HFF-Myc (cell line): ENCODE data around the gene SLC2A4RG.

Source experiments
- DNase-seq: peaks from one replicate; pipeline ENCODE4 v3.0.0-alpha.2; 2011; ENCODE audit warnings: low read depth; ENCODE audit errors: extremely low read depth
- H3K4me3 ChIP-seq: replicated peaks from 2 replicates; pipeline ENCODE4 v1.5.1; 2011; ENCODE audit warnings: low read depth, mild to moderate bottlenecking, control low read depth, low read length
- TF ChIP-seq, protein P1 (sequence below): IDR thresholded peaks from 2 replicates; pipeline ENCODE4 v1.5.1; 2012; ENCODE audit warnings: mild to moderate bottlenecking, low read depth, low read length, control low read depth; ENCODE audit errors: missing control alignments

SLC2A4RG gene

DNA sequence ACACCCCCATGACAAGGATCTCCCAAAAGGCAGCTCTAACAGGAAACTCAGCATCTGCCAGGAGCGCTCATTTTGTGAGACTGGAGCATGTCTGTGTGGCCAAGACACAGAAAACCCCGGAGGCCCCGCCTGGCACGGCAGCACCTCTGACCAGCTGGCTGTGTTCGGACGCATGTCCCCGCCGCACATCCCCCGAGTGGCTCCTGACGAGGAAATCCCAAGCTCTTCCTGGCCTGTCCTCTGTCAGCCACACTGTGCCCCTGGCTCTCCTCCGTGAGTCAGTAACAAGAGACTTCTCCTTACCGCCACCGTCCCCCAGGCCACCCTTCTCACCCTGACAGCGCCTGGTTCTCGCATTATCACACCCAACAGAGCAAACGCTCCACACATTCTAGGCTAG is 14.4 kb downstream of the SLC2A4RG start:
- H3K4me3 ChIP-seq, result no peak overlapping the region
- TF ChIP-seq, protein P1, sequence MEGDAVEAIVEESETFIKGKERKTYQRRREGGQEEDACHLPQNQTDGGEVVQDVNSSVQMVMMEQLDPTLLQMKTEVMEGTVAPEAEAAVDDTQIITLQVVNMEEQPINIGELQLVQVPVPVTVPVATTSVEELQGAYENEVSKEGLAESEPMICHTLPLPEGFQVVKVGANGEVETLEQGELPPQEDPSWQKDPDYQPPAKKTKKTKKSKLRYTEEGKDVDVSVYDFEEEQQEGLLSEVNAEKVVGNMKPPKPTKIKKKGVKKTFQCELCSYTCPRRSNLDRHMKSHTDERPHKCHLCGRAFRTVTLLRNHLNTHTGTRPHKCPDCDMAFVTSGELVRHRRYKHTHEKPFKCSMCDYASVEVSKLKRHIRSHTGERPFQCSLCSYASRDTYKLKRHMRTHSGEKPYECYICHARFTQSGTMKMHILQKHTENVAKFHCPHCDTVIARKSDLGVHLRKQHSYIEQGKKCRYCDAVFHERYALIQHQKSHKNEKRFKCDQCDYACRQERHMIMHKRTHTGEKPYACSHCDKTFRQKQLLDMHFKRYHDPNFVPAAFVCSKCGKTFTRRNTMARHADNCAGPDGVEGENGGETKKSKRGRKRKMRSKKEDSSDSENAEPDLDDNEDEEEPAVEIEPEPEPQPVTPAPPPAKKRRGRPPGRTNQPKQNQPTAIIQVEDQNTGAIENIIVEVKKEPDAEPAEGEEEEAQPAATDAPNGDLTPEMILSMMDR, result no peak
- no peak for DNase-seq

DNA sequence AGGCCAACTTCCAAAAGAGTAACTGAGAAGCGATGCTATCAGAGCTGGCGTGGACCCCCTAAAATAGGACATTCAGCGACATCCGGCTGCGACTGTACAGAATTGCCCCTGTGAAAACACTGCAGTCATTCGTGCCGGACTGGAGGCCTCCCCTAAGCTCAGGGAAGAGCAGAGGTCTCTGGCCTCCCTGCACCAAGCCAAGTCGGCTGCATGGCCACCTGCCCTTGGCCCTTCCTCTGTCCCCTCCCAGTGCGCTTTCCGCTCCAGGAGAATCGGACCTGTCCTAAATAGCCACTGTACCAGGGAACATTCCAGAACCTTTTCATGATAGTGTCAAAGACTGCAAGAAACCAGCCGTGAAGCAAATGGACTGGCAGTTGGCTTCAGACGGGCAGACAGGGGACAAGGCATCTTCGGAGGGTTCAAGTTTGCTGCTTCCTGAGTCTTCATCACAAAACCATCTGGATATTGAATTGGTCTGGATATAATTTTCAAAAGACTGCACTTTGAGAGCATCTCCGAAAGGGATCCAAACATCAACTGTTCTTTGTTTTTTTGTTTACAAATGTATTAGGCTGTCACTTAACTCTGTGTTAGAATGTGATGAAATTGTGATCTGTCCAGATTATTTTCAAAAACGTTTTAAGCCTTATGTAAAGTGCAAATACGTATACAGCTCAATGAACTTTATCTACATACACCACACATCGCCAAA is 16.5 kb downstream of the SLC2A4RG start:
- DNase-seq, result no peak

DNA sequence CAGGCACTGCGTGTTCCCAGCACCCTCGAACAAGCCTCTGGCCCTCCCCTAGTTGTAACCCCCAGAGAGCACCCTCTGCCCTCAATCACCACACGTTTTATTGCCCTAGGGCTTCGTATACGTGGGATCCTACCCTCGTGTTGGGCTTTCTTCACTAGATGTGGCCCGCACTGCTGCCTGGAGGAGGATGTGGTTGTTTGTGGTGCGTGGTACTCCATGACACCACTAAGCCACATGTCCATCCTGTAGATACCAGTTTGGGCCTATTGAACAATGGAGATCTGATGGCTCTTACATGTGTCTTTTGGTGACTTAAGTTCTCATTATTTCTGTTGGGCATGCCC is 17.0 kb downstream of the SLC2A4RG start:
- no peak overlapping the region for H3K4me3 ChIP-seq
- TF ChIP-seq, protein P1, result no peak
- no peak for DNase-seq

More for the DNA sequence above, 16.5 kb downstream of the SLC2A4RG start:
- TF ChIP-seq, protein P1, result no peak
- no peak overlapping the region for H3K4me3 ChIP-seq

DNA sequence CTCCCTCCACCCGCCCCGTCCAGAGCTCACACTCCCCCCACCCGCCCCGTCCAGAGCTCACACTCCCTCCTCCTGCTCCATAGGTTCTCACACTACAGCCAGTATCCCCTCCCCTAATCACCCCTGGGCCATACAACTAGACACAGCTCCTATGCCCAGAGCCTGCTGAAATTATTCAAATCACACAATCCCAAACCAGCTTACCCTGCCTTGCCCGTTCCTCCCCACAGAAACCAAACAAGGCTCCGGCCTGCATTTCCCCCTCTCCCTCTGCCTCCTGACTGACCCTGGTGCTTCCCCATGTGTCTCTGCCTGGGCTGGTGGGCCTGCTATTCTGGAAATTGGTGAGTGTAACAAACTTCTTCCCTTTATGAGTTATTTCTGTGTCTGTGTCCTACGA is 18.6 kb downstream of the SLC2A4RG start:
- TF ChIP-seq, protein P1, result no peak
- H3K4me3 ChIP-seq, result no peak overlapping the region

DNA sequence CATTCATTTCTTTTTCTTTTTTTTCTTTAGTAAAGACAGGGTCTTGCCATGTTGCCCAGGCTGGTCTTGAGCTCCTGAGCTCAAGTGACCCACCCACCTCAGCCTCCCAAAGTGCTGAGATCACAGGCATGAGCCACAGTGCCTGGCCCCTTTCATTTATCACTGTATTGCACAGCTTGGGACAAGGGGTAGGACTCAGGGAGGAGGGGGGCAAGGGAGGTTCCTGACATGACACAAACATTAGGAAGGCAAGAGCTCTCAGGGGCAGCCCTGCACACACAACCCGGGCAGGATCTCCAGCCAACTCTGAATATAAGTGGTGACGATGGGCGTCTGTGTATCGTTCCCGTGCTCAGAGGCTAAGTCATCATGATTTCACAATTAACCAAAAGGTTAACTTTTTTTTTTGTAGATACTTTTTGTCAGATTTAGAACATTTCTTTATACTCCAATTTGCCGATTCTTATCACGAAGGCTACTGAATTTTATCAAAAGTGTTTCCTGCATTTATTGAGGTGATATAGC is 19.9 kb downstream of the SLC2A4RG start:
- no peak for DNase-seq
- H3K4me3 ChIP-seq, result no peak overlapping the region
- TF ChIP-seq, protein P1, result no peak

More for the DNA sequence above, 18.6 kb downstream of the SLC2A4RG start:
- no peak for DNase-seq

DNA sequence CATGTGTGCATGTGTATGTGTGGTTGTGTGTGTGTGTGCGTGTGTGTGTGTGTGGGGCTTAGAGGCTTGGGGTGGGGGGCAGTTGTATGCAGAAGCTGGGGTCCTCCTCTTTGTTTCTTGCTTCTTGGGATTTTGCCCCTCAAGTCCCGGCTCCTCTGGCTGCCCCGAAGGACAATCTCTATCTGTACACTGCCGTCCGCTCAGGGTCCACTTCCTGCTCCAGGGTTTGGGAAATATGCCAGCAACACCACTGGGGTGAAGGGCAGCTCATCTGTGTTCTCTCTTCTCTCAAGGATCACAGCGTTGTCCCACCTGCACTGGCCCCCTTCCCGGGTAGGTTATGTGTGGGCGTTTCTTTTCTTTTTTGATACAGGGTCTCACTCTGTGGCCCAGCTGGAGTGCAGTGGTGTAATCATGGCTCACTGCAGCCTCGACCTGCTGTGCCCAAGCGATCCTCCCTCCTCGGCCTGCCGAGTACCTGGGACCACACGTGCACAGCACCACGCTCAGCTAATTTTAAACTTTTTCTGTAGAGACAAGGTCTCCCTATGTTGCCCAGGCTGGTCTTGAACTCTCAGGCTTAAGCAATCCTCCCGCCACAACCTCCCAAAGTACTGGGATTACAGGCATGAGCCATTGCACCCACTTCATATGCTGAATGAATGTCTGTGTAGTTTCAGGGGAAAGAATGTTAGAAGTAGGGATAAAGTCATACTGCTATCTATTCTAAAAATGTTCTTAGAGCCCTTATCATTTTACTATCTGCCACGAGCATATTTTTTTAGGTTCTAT is 25.7 kb downstream of the SLC2A4RG start:
- TF ChIP-seq, protein P1, result no peak
- no peak for DNase-seq

More for the DNA sequence above, 25.7 kb downstream of the SLC2A4RG start:
- H3K4me3 ChIP-seq, result no peak overlapping the region
